HEK293 (cell line): ENCODE measurements around the gene GGA1.

Source experiments
- GLIS1 ChIP-seq: fragments of 450-650 bp; formaldehyde crosslinking; IDR thresholded peaks from 2 replicates; pipeline ENCODE4 v1.5.1; 2016; ENCODE audit warnings: missing biosample characterization, missing genetic modification characterization
- HOXD13 ChIP-seq: sonication (generic); formaldehyde crosslinking; IDR thresholded peaks from 2 replicates; pipeline ENCODE4 v1.8.0; 2022; ENCODE audit warnings: missing genetic modification reagents, borderline replicate concordance
- MYNN ChIP-seq: fragments of 450-650 bp; formaldehyde crosslinking; IDR thresholded peaks from 2 replicates; pipeline ENCODE4 v1.5.1; 2016; ENCODE audit warnings: missing biosample characterization, missing genetic modification characterization, borderline replicate concordance
- MZF1 ChIP-seq: fragments of 450-650 bp; formaldehyde crosslinking; IDR thresholded peaks from 2 replicates; pipeline ENCODE4 v1.5.1; 2017; ENCODE audit warnings: missing biosample characterization, missing genetic modification characterization, borderline replicate concordance
- PBX3 ChIP-seq: sonication (generic); formaldehyde crosslinking; IDR thresholded peaks from 2 replicates; pipeline ENCODE4 v1.8.1; 2022; ENCODE audit warnings: mild to moderate bottlenecking, moderate library complexity, missing genetic modification reagents
- REST ChIP-seq: fragments of 450-650 bp; formaldehyde crosslinking; IDR thresholded peaks from 2 replicates; pipeline ENCODE4 v1.5.1; 2016; ENCODE audit warnings: missing biosample characterization, missing genetic modification characterization
- ZBTB1 ChIP-seq: fragments of 450-650 bp; formaldehyde crosslinking; IDR thresholded peaks from 2 replicates; pipeline ENCODE4 v1.5.1; 2016; ENCODE audit warnings: missing biosample characterization, missing genetic modification characterization
- ZBTB21 ChIP-seq: fragments of 450-650 bp; formaldehyde crosslinking; IDR thresholded peaks from 2 replicates; pipeline ENCODE4 v1.5.1; 2017; ENCODE audit warnings: missing biosample characterization, missing genetic modification characterization
- ZBTB49 ChIP-seq: fragments of 450-650 bp; formaldehyde crosslinking; IDR thresholded peaks from 2 replicates; pipeline ENCODE4 v1.5.1; 2016; ENCODE audit warnings: missing biosample characterization, missing genetic modification characterization, low read depth
- ZBTB8A ChIP-seq: fragments of 450-650 bp; formaldehyde crosslinking; IDR thresholded peaks from 2 replicates; pipeline ENCODE4 v1.5.1; 2016; ENCODE audit warnings: missing biosample characterization, missing genetic modification characterization
- ZEB2 ChIP-seq: fragments of 450-650 bp; formaldehyde crosslinking; IDR thresholded peaks from 2 replicates; pipeline ENCODE4 v1.5.1; 2016; ENCODE audit warnings: missing biosample characterization, missing genetic modification characterization
- ZNF121 ChIP-seq: fragments of 450-650 bp; formaldehyde crosslinking; IDR thresholded peaks from 2 replicates; pipeline ENCODE4 v1.5.1; 2016; ENCODE audit warnings: missing biosample characterization, missing genetic modification characterization
- ZNF138 ChIP-seq: fragments of 450-650 bp; formaldehyde crosslinking; IDR thresholded peaks from 2 replicates; pipeline ENCODE4 v1.5.1; 2016; ENCODE audit warnings: missing biosample characterization, missing genetic modification characterization, borderline replicate concordance
- ZNF146 ChIP-seq: fragments of 450-650 bp; formaldehyde crosslinking; IDR thresholded peaks from 2 replicates; pipeline ENCODE4 v1.5.1; 2016; ENCODE audit warnings: missing biosample characterization, missing genetic modification characterization
- ZNF16 ChIP-seq: fragments of 450-650 bp; formaldehyde crosslinking; IDR thresholded peaks from 2 replicates; pipeline ENCODE4 v1.5.1; 2016; ENCODE audit warnings: low read depth, missing biosample characterization, missing genetic modification characterization
- ZNF174 ChIP-seq: fragments of 450-650 bp; formaldehyde crosslinking; IDR thresholded peaks from 2 replicates; pipeline ENCODE4 v1.5.0; 2017; ENCODE audit warnings: missing biosample characterization, mild to moderate bottlenecking, missing genetic modification characterization
- ZNF19 ChIP-seq: fragments of 450-650 bp; formaldehyde crosslinking; IDR thresholded peaks from 2 replicates; pipeline ENCODE4; 2016; ENCODE audit warnings: missing biosample characterization, missing genetic modification characterization, low read depth
- ZNF2 ChIP-seq: fragments of 450-650 bp; formaldehyde crosslinking; IDR thresholded peaks from 2 replicates; pipeline ENCODE4 v1.5.1; 2016; ENCODE audit warnings: missing biosample characterization, missing genetic modification characterization
- ZNF221 ChIP-seq: fragments of 450-650 bp; formaldehyde crosslinking; IDR thresholded peaks from 2 replicates; pipeline ENCODE4 v1.5.1; 2017; ENCODE audit warnings: missing biosample characterization, missing genetic modification characterization, borderline replicate concordance
- ZNF223 ChIP-seq: fragments of 450-650 bp; formaldehyde crosslinking; IDR thresholded peaks from 2 replicates; pipeline ENCODE4 v1.5.1; 2016; ENCODE audit warnings: missing biosample characterization, missing genetic modification characterization
- ZNF280D ChIP-seq: fragments of 450-650 bp; formaldehyde crosslinking; IDR thresholded peaks from 2 replicates; pipeline ENCODE4 v1.5.1; 2016; ENCODE audit warnings: missing biosample characterization, missing genetic modification characterization
- ZNF366 ChIP-seq: fragments of 450-650 bp; formaldehyde crosslinking; conservative IDR thresholded peaks from 2 replicates; pipeline ENCODE4 v1.5.1; 2016; ENCODE audit warnings: missing biosample characterization, missing genetic modification characterization
- ZNF404 ChIP-seq: fragments of 450-650 bp; formaldehyde crosslinking; IDR thresholded peaks from 2 replicates; pipeline ENCODE4 v1.5.1; 2017; ENCODE audit warnings: missing biosample characterization, missing genetic modification characterization
- ZNF488 ChIP-seq: fragments of 450-650 bp; formaldehyde crosslinking; IDR thresholded peaks from 2 replicates; pipeline ENCODE4 v1.5.1; 2016; ENCODE audit warnings: missing biosample characterization, missing genetic modification characterization
- ZNF529 ChIP-seq: fragments of 450-650 bp; formaldehyde crosslinking; IDR thresholded peaks from 2 replicates; pipeline ENCODE4 v1.5.1; 2017; ENCODE audit warnings: missing genetic modification characterization, missing biosample characterization; ENCODE audit not compliant: insufficient replicate concordance
- ZNF704 ChIP-seq: fragments of 450-650 bp; formaldehyde crosslinking; IDR thresholded peaks from 2 replicates; pipeline ENCODE4 v1.5.1; 2016; ENCODE audit warnings: missing biosample characterization, missing genetic modification characterization
- ZNF768 ChIP-seq: fragments of 450-650 bp; formaldehyde crosslinking; IDR thresholded peaks from 2 replicates; pipeline ENCODE4 v1.5.1; 2018; ENCODE audit warnings: missing biosample characterization, mild to moderate bottlenecking, missing genetic modification characterization
- ZSCAN30 ChIP-seq: fragments of 450-650 bp; IDR thresholded peaks from 2 replicates; pipeline ENCODE4 v1.5.1; 2018; ENCODE audit warnings: missing biosample characterization, mild to moderate bottlenecking, missing genetic modification characterization, moderate library complexity

GGA1 gene

GRCh38 chr22:37608477-37609239 is at the start of gene GGA1 (continued):
- TF ChIP-seq ZBTB49 (tag by site-specific recombination) (no peak), ZNF174 (tag by site-specific recombination) (no peak), ZNF146 (tag by site-specific recombination) (no peak), ZNF280D (tag by site-specific recombination) (no peak), ZNF221 (tag by site-specific recombination) (no peak), ZNF768 (no peak), ZNF121 (tag by site-specific recombination) (no peak), HOXD13 (CRISPR knock-in tag) (no peak), MYNN (tag by site-specific recombination) (no peak), ZNF366 (no peak), ZBTB1 (tag by site-specific recombination) (no peak), ZNF404 (tag by site-specific recombination) (no peak), ZNF19 (tag by site-specific recombination) (no peak), REST (no peak), ZNF529 (tag by site-specific recombination) (no peak), ZBTB21 (tag by site-specific recombination) (peak; percentile 96), ZNF704 (tag by site-specific recombination) (no peak), ZNF16 (no peak), GLIS1 (tag by site-specific recombination) (peak; percentile 86), ZNF138 (tag by site-specific recombination) (no peak), ZNF2 (tag by site-specific recombination) (peak; percentile 62; the same call in 1 of the 2 replicates), ZNF488 (no peak), ZSCAN30 (peak; percentile 60; the same call in 1 of the 2 replicates), ZNF223 (tag by site-specific recombination) (no peak), ZEB2 (tag by site-specific recombination) (peak; percentile 94), PBX3 (CRISPR knock-in tag) (no peak), ZBTB8A (tag by site-specific recombination) (peak; percentile 89), MZF1 (tag by site-specific recombination) (no peak)
